Activated CD8-positive, alpha-beta T cell treated with anti-CD3 and anti-CD28 coated beads, Interleukin-2, amount 10 ng/mL, durations not matched to agents 7 days and 5 days (primary cell): ENCODE measurements around the gene SGO2. TPM values are rescaled to one million over a fixed set of nuclear protein-coding genes. Genes with fewer than 3 reads are reported as not detected.

ENCODE experiments used
- ATAC-seq: fragments of 150-1000 bp; cut with Tn5 transposase; one replicate; pipeline ENCODE4 v1.10.0; 2021; ENCODE audit warnings: moderate library complexity
- CTCF ChIA-PET: fragments of 350-600 bp; sonication (Branson Sonifier 250); formaldehyde crosslinking; loops from one replicate; lab custom pipeline; 2021; ENCODE audit warnings: antibody characterized with exemption; lab: Charles Lee
- POLR2A ChIA-PET: fragments of 350-600 bp; sonication (Branson Sonifier 250); formaldehyde crosslinking; loops from one replicate; lab custom pipeline; 2021; ENCODE audit warnings: antibody characterized with exemption; lab: Charles Lee
- DNase-seq: peaks from one replicate; pipeline ENCODE4 v3.0.0-alpha.2; 2020
- H3K27ac Mint-ChIP-seq: one replicate; pipeline ENCODE4 v1.8.0; 2021; ENCODE audit warnings: mild to moderate bottlenecking, mixed read lengths
- H3K27me3 Mint-ChIP-seq: one replicate; pipeline ENCODE4 v1.8.0; 2021; ENCODE audit warnings: low read depth, mixed read lengths
- H3K36me3 Mint-ChIP-seq: one replicate; pipeline ENCODE4 v1.8.0; 2021; ENCODE audit warnings: low read depth, mixed read lengths
- H3K4me1 Mint-ChIP-seq: one replicate; pipeline ENCODE4 v1.8.0; 2021; ENCODE audit warnings: low read depth, mixed read lengths
- H3K4me3 Mint-ChIP-seq: one replicate; pipeline ENCODE4 v1.8.0; 2021; ENCODE audit warnings: mild to moderate bottlenecking, mixed read lengths
- H3K9me3 Mint-ChIP-seq: one replicate; pipeline ENCODE4 v1.8.0; 2022; ENCODE audit warnings: mixed read lengths; ENCODE audit not compliant: insufficient read depth
- total RNA-seq, 2 experiments: library from RNA; stranded (reverse); gene quantifications; one replicate each; pipeline ENCODE4 v1.2.3, GENCODE V29; 2021

The SGO2 gene
- total RNA-seq, 2 experiments from 2014 or later: 54.4 to 56.5 TPM

DNA sequence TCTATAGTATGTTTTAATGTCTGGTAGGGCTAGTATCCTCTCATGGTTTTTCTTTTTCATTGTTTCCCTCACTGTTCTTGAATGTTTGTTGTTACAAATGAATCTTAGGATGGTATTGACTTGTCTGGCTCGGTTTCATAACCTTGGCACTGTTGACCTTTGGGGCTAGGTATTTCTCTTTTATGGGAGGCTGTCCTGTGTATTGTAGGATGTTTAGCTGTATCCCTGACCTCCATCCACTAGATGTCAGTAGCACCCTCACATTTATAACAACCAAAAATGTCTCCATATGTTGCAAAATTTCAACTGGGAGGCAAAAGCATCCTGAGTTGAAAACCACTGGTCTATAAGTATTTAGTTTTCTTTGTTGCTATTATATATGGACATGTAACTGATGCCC, 52.8 kb downstream of the SGO2 start:
- DNase-seq (no peak), ATAC-seq (peak; percentile 55)
- peaks cover 51% of the 10 kb centered on the region for H3K36me3 Mint-ChIP-seq
- H3K27me3 Mint-ChIP-seq: no peaks in the 10 kb centered on the region
- peaks cover 4% of the 10 kb centered on the region for H3K4me1 Mint-ChIP-seq
- H3K9me3 Mint-ChIP-seq: no peaks in the 10 kb centered on the region
- no peak overlapping the region for H3K27ac Mint-ChIP-seq
- CTCF ChIA-PET: interaction anchor here (0.9 to 1.7 kb wide), 7 partner anchors 12 to 154 kb away, joined by 3 to 4 read pairs (median 3); no protein-coding TSS in a partner anchor
- no peak overlapping the region for H3K4me3 Mint-ChIP-seq
- POLR2A ChIA-PET: interaction anchor here (0.5 to 0.6 kb wide), 3 partner anchors 94 to 804 kb away, joined by 3 to 4 read pairs (median 4); no protein-coding TSS in a partner anchor

DNA sequence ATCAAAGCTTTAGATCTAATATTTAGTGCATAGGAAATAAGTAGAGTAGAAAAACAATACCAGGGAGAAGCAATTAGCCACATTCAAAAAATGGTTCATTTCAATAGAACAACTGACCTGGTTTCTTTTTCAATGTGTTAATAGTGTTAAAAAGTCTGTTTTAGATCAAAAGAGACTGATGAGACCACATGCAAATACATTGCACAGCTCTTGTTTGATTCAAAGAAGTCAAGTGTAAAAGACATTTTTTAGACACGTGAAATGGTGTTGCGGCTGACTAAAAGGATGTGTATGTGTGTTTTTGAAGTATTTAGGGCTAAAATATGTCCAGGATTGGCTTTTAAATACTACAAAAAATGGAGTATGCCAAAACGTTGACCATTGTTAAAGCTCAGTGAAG, 58.6 kb downstream of the SGO2 start:
- no peak for ATAC-seq
- Mint-ChIP-seq H3K4me1 (peaks cover 9% of the 10 kb centered on the region), H3K27ac (no peak overlapping the region), H3K9me3 (no peaks in the 10 kb centered on the region), H3K36me3 (peaks cover 29% of the 10 kb centered on the region), H3K27me3 (peaks cover 9% of the 10 kb centered on the region), H3K4me3 (no peak overlapping the region)
- ChIA-PET CTCF (no interaction called here), POLR2A (no interaction called here)
- DNase-seq: no peak

DNA sequence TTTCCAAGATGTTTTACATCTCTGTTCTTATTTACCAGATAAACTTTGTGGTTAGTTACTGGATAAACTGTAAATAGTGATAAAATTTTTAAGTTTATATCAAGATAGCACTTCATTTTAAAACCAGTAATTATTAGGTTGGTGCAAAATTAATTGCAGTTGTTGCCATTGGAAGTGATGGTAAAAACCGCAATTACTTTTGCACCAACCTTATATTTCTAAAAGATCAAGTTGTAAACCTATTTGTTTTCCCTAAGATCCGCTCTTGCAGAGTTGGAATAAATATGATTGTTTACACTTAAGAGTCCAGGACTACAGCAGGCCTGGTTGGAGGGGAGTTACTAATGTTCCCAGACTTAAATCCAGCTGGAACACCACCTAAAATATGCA, 59.3 kb downstream of the SGO2 start:
- peaks cover 9% of the 10 kb centered on the region for H3K27me3 Mint-ChIP-seq
- POLR2A ChIA-PET: interaction anchor here (1.0 kb wide), 1 partner anchor 304 kb away, joined by 4 read pairs; the partner anchor contains the start of genes NIF3L1 and PPIL3
- DNase-seq: no peak
- peaks cover 27% of the 10 kb centered on the region for H3K36me3 Mint-ChIP-seq
- CTCF ChIA-PET: interaction anchor here (0.8 kb wide), 1 partner anchor 13 kb away, joined by 3 read pairs; no protein-coding TSS in a partner anchor
- no peaks in the 10 kb centered on the region for H3K9me3 Mint-ChIP-seq
- ATAC-seq: no peak
- H3K4me3 Mint-ChIP-seq: peak overlapping the region; percentile 55
- H3K4me1 Mint-ChIP-seq: peaks cover 9% of the 10 kb centered on the region
- no peak overlapping the region for H3K27ac Mint-ChIP-seq

DNA sequence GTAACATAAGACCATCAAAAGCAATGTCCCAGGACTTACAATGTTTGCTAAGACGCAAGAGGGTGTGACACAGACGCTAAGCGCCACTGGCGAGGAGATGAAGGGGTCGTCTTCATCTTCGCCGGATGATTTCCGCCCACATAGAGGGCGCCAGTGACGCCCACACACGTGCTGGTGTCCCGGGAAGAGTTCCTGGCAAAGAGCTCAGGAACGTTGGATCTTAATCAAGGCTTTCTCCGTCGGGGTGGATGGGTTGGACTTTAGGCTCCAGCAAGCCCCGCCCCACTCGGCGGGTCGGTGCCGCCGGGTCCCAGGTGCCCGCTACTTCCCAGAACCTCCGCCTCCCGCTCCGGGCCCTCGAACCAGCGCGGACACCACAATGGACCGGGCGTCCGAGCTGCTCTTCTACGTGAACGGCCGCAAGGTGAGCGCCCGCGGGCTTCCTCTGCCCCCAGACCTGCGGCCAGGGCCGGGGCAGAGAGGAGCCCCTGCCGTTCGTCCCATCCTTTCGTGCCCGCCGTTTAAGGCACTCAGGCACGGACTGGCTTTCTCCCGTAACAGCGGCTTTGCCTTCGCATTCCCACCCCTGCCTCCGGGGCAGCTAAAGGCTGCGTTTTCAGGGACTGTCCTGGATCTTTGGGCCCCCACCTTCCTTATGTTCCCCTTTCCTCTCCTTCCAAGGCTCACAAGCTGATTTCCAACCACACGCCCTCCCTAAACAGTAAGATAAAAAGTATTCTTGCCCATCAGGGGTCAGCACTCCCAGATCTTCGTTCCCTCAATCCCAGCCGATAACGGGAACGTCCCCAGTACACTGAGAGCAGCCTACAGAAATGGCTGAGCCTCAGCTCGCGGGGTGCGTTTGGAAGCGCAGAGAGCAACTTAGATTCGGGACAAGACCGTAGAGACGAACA, 60.0 kb downstream of the SGO2 start, which contains the start of gene AOX1:
AOX1 (plus strand) TSS at position 285 of the 914 bp plus-strand sequence; CDS start at position 380, 95 bp downstream.
- H3K27ac Mint-ChIP-seq: no peak within 1 kb of the TSS
- peaks cover 27% of the 10 kb centered on the region for H3K36me3 Mint-ChIP-seq
- H3K9me3 Mint-ChIP-seq: no peaks in the 10 kb centered on the region
- DNase-seq (peak; percentile 26), ATAC-seq (peak; percentile 70)
- POLR2A ChIA-PET: interaction anchor here (1.0 kb wide), 1 partner anchor 303 kb away, joined by 4 read pairs; the partner anchor contains the start of genes NIF3L1 and PPIL3
- peak within 1 kb of the TSS; percentile 55 for H3K4me3 Mint-ChIP-seq
- H3K27me3 Mint-ChIP-seq: peaks cover 11% of the 10 kb centered on the region
- H3K4me1 Mint-ChIP-seq: peaks cover 9% of the 10 kb centered on the region
- CTCF ChIA-PET: interaction anchor here (0.8 to 1.5 kb wide), 2 partner anchors 14 to 16 kb away, joined by 3 read pairs; no protein-coding TSS in a partner anchor

DNA sequence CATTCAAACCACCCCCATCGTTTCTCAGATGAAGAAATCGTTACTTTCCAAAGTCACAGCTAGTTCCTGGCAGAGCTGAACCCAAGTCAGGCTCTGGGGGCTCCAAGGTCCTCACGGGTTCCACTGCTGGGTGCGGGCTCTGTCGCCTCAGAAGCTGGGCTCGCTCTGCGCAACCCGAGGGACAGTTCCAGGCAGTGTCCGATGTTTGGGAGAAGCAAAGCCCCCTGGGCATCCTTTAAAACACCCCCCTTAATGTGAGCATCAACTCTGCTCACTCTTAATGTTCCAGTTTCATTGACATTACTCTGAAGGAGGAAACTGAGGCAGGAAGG, 60.6 kb downstream of the SGO2 start:
- CTCF ChIA-PET: interaction anchor here (1.5 kb wide), 1 partner anchor 16 kb away, joined by 3 read pairs; no protein-coding TSS in a partner anchor
- peaks cover 9% of the 10 kb centered on the region for H3K4me1 Mint-ChIP-seq
- no peak for DNase-seq
- H3K36me3 Mint-ChIP-seq: peaks cover 23% of the 10 kb centered on the region
- no peaks in the 10 kb centered on the region for H3K9me3 Mint-ChIP-seq
- H3K27me3 Mint-ChIP-seq: peaks cover 15% of the 10 kb centered on the region
- POLR2A ChIA-PET: no interaction called here
- peak overlapping the region; percentile 34 for H3K4me3 Mint-ChIP-seq
- no peak overlapping the region for H3K27ac Mint-ChIP-seq
- no peak for ATAC-seq

DNA sequence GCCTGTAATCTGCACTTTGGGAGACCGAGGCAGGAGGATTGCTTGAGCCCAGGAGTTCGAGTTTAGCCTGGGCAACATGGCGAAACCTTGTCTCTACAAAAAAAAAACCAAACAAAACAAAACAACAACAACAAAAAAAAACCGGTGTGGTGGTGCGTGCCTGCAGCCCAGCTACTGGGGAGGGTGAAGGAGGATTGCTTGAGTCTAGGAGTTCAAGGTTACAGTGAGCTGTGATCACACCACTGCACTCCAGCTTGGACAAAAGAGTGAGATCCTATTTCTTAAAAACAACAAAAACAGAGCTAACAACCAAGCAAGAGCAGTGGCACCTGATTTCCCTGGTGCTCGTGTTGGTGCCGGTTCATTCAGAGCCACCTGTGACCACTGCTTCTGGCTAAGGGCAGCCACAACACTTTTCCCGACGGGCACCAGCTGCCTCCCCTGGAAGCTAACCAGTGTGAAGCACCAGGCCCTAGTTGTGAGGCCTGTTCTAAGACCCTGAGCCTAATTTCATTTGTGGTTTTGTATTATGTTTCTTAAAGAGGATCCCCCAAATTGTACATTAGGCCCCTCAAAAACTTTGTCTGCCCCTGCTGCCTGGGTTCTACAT, 61.1 kb downstream of the SGO2 start:
- CTCF ChIA-PET: interaction anchor here (1.5 kb wide), 1 partner anchor 15 kb away, joined by 3 read pairs; no protein-coding TSS in a partner anchor
- peaks cover 20% of the 10 kb centered on the region for H3K27me3 Mint-ChIP-seq
- POLR2A ChIA-PET: no interaction called here
- H3K9me3 Mint-ChIP-seq: no peaks in the 10 kb centered on the region
- no peak for DNase-seq
- H3K4me1 Mint-ChIP-seq: peaks cover 9% of the 10 kb centered on the region
- no peak overlapping the region for H3K4me3 Mint-ChIP-seq
- H3K27ac Mint-ChIP-seq: no peak overlapping the region
- no peak for ATAC-seq
- H3K36me3 Mint-ChIP-seq: peaks cover 18% of the 10 kb centered on the region

DNA sequence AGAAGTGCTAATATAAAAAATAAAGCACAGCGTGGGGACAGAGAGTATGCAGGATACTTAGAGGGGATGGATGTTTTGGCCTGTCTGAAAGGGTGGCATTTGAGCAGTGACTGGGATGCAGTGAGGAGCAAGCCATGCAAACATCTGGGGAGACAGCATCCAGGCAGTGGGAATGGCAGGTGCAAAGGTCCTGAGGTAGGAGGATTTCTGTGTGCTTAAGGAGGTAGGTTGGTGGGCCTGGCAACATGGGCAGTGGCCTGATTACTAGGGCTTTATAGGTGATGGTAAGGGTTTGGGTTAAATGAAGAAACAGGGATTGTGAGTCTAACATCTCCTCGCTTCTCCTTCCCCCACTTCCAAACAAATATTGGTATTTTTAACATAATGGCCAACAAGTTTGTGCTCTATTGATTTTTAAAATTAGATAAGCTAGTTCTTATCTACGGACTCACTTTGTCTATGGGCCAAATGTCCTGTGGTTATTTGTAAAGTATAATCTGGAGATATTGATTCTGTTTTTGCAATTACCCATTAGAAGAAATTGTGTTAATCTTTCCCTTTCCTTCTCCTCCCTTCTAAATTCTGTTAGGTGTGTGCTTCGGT, 62.2 kb downstream of the SGO2 start:
- POLR2A ChIA-PET: no interaction called here
- Mint-ChIP-seq H3K9me3 (no peaks in the 10 kb centered on the region), H3K36me3 (peaks cover 14% of the 10 kb centered on the region), H3K27me3 (peaks cover 25% of the 10 kb centered on the region), H3K27ac (no peak overlapping the region), H3K4me1 (peaks cover 9% of the 10 kb centered on the region), H3K4me3 (no peak overlapping the region)
- DNase-seq: no peak
- no peak for ATAC-seq
- CTCF ChIA-PET: no interaction called here

DNA sequence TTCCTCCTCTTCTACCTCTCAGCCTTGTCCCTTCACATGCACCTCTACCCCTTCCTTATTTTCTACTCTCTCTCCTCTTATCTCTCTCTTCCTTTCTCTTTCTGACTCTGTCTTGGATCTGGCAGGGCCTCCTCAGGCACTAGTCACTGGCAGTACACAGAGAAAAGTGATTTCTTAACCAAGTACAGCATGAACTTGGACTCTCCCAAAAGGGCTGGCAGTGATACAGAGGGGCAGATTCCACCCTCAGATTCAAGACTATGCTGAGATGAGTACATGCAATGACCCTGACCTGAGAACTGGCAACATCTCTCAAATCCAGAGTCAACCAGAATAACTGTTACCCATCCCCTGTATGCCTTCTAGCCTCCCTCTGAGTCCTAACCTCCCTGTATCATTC, 64.1 kb downstream of the SGO2 start:
- CTCF ChIA-PET: no interaction called here
- H3K27me3 Mint-ChIP-seq: peaks cover 25% of the 10 kb centered on the region
- no peak overlapping the region for H3K4me3 Mint-ChIP-seq
- no peaks in the 10 kb centered on the region for H3K9me3 Mint-ChIP-seq
- DNase-seq (no peak), ATAC-seq (no peak)
- POLR2A ChIA-PET: no interaction called here
- no peak overlapping the region for H3K27ac Mint-ChIP-seq
- H3K4me1 Mint-ChIP-seq: peaks cover 7% of the 10 kb centered on the region
- H3K36me3 Mint-ChIP-seq: no peaks in the 10 kb centered on the region

DNA sequence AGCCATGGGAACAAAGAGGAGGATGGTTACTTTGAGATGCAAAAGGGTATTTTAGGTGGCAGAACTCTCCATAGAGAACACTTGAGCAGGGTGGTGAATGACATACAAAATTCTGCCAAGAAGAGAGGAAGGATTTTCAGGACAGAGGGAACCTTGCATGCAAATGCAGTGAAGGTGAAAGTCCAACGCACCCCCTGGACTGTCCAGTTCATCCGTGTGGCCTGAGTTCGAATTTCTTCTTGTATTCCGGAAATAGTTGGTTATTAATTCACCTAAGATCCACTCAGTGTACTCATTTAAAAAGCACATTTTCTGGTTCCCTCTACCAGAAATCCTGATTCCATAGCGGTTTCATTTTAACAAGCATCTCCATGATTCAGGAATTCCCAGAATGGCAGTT, 65.3 kb downstream of the SGO2 start:
- H3K36me3 Mint-ChIP-seq: no peaks in the 10 kb centered on the region
- DNase-seq: no peak
- ChIA-PET POLR2A (no interaction called here), CTCF (no interaction called here)
- ATAC-seq: no peak
- H3K27ac Mint-ChIP-seq: no peak overlapping the region
- no peak overlapping the region for H3K4me3 Mint-ChIP-seq
- peaks cover 29% of the 10 kb centered on the region for H3K27me3 Mint-ChIP-seq
- H3K9me3 Mint-ChIP-seq: no peaks in the 10 kb centered on the region
- H3K4me1 Mint-ChIP-seq: peaks cover 1% of the 10 kb centered on the region

DNA sequence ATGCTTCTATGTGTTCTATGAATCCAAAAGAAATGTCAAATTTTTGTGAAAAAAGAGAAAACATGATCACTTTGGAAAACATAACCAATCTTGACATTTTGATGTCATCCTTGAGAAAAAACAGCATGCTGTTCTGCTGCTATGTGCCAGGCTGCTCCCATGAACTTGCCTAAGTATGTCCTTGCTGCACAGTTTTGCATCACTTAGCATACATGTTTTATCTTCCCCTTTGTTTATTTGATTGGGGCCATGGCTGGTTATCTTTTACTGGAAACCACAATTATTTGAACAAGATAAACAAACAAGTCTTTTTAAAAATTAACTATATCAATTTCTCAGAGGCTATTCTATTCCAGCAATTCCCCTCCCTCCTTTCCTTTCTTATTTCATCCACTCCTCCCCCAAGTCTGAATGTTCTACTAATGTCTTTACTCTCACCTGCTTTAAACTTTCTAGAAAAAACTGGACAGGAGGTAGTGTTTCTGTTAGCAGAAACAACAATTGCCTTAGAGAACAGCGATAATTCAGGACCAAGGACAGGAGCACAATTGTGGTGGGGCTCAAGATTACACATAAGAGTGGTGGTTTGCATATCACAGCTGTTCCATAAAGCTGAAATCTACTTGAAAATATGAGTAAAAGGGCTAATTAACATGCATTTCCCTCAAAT, 66.5 kb downstream of the SGO2 start:
- Mint-ChIP-seq H3K27ac (no peak overlapping the region), H3K4me3 (no peak overlapping the region), H3K36me3 (no peaks in the 10 kb centered on the region), H3K27me3 (peaks cover 33% of the 10 kb centered on the region), H3K4me1 (no peaks in the 10 kb centered on the region), H3K9me3 (no peaks in the 10 kb centered on the region)
- ChIA-PET CTCF (interaction anchor here (0.6 kb wide), 1 partner anchor 220 kb away, joined by 3 read pairs; no protein-coding TSS in a partner anchor), POLR2A (no interaction called here)
- ATAC-seq (no peak), DNase-seq (no peak)

DNA sequence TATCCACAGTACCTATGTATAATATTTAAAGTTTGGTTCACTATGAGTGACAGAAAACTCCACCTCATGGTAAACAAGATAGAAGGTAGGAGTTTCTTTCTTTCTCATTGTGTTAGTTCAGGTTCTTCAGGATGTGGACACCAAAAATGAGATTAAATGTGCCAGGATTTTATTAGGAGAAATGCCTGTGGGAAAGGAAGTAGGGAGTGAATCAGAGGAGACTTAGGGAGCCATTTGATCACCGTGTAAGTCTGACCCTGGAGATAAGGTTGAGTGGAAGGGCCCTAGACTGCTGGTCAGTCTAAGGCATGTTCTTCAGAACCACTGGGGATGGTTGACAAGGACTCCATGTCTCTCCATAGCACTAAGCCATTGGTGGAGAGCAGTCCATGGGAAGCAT, 67.9 kb downstream of the SGO2 start:
- POLR2A ChIA-PET: no interaction called here
- no peak for ATAC-seq
- CTCF ChIA-PET: no interaction called here
- Mint-ChIP-seq H3K27me3 (peaks cover 32% of the 10 kb centered on the region), H3K36me3 (no peaks in the 10 kb centered on the region), H3K4me1 (no peaks in the 10 kb centered on the region), H3K27ac (no peak overlapping the region), H3K4me3 (no peak overlapping the region), H3K9me3 (no peaks in the 10 kb centered on the region)
- no peak for DNase-seq
